ENCODE results near the gene KCNK10.

KCNK10 gene

DNA sequence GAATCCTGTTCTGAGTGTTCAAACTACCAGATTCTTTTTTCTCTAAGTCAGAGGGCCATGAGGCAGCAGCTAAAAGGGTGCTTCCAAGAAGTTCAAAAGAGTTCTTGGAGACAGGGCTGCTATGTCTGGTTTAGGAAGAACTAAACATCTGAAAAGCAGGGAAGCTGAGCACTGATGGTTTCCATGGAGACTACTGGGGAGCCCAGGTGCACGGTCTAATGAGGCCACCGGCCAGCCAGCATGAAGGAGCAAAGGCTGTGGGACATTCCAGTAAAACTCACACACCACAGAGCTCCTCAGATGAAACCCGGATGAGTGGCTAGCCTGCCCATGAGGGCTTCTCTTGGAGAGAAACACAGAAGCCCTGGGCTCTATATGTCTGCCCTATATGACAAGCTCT, 97.3 kb downstream of the KCNK10 start:
- no peak for DNase-seq (ENCODE audit: low spot score)

- DNase-seq (ENCODE audit: low spot score), result no peak
These were observed 104.8 kb downstream of the KCNK10 start for GRCh38 chr14:88218119-88218915.

GRCh38 chr14:88212691-88213090, 110.4 kb downstream of the KCNK10 start:
- no peak for DNase-seq (ENCODE audit: low spot score)

GRCh38 chr14:88210426-88210825, 112.6 kb downstream of the KCNK10 start:
- no peak for DNase-seq (ENCODE audit: low spot score)

DNA sequence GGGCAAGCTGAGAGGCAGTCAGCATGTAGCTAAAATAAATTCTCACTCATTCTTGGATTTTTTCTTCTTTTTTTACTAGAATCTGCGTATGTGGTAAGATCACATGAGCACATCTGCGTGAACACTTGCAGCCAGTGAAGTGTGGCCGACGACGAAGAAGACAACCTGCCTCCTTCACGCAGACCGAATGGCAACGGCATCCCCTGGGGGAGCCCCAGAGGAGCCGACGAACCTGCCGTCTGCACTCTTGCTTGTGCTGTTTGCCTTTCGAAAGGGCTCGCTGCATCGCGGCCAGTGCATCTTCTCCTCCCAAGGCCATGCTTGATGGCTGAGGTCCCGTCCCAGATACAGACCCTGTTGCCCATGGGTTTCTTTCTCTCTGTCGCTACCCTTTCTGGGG, 113.8 kb downstream of the KCNK10 start:
- no peak for DNase-seq (ENCODE audit: low spot score)

DNA sequence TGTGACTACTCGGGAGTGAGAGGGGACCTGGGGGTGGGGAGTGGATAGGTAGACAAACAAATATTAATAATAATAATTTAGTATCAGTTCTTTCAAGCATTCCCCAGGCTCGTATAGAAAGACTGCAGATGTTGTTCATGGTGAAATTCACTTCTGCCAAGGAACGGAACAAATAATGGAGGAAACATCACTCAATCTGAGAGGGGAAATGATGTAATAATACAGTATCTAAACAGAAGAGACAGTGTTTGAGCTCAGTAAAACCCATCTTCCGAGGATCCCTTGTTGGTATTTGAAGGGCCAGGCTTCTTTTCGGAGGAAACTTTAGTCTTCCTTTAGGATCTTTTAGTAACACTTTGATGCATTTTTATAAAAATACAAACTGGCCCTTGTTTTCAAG, 114.2 kb downstream of the KCNK10 start:
- no peak for DNase-seq (ENCODE audit: low spot score)

DNA sequence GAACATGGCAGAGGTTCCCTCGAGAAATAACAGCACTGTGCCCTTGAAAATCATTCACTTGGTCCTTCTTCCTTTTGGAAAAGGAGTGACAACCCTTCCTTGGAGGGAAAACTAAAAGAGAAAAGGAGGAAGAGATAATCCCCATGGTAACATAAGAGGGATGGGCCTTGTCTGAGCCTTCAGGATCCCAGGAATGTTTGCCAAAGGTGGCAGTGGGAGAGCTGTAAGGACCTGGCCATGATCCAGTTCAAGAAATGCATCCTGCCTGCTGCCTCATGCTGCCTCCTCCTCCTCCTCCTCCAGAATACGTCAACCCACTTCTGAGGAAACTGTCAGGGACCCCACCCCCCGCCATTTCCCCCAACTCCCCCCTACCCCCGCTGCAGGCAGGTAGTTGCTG, 118.8 kb downstream of the KCNK10 start:
- no peak for DNase-seq (ENCODE audit: low spot score)

DNA sequence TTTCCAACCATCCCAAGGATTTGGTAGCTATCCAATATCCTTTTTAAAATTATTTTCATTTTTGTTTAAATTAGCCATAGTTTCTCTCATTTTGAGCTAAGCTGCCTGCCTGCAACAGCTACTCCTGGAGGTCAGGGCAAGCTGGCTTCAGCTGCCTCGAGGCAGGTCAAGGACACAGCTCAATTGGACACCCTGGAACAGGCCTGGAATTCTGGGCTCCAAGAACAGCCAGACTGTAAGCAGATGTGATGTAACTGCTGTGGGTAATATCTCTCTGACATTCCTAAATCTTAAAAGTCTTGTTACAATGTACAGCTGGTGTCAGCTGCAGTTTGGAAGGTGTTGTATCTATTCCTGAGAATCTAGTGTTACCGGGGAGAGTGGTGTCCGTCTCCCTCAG, 119.8 kb downstream of the KCNK10 start:
- DNase-seq (ENCODE audit: low spot score), result no peak

GRCh38 chr14:88202286-88202685, 120.8 kb downstream of the KCNK10 start:
- DNase-seq (ENCODE audit: low spot score), result no peak

- no peak for DNase-seq (ENCODE audit: low spot score)
These were observed 121.2 kb downstream of the KCNK10 start for GRCh38 chr14:88201851-88202250.

DNA sequence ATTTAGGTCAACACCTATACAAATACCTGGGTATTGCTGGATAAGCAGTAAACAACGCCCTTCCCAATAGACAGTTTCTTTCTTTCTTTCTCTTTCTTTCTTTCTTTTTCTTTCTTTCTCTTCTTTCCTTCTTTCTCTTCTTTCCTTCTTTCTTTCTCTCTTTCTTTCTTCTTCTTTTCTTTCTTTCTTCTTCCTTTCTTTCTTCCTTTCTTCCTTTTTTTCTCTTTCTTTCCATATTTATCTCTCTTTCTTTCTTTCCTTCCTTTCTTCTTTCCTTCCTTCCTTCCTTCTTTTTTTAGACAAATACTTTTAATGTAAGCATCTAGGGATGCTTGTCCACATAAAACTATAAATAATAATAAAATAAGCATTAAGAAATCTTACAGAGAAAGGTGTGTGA, 123.2 kb downstream of the KCNK10 start:
- no peak for DNase-seq (ENCODE audit: low spot score)

DNA sequence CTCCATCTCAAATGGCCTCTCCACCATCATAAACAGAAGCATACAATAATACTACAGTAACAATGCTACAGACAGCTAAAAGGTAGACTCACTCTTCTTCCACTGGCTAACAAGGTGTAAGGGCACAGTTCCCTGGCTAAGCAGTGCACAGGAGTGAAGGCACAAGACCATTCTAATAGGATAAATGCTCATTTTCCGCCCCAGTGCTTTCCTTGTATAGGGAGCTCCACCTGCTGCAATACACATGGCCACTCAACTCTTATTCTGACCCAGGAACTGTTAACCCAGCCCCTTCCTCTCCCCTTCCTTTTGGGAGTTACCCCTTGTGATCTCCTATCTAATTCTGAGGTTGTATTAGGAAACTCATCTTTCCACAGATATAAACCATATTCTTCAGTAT, 124.6 kb downstream of the KCNK10 start:
- no peak for DNase-seq (ENCODE audit: low spot score)

DNA sequence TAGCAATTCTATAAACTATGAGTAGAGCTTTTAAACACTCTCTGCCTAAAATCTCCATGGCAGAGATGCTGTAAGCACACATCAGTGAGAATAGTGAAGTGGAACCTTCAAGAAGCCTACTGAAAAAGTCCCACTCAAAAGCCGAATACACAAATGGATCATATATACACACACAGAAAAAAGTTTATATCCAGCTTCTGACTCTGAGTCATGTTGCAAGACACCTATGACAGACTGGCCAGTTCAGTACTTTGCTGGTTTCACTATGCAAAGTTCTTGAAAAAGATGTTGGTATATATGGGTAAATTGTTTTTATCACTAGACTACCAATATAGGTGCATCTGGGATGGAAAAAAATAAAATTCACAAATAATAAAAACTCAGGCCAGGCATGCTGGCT, 126.1 kb downstream of the KCNK10 start:
- DNase-seq (ENCODE audit: low spot score), result no peak

DNA sequence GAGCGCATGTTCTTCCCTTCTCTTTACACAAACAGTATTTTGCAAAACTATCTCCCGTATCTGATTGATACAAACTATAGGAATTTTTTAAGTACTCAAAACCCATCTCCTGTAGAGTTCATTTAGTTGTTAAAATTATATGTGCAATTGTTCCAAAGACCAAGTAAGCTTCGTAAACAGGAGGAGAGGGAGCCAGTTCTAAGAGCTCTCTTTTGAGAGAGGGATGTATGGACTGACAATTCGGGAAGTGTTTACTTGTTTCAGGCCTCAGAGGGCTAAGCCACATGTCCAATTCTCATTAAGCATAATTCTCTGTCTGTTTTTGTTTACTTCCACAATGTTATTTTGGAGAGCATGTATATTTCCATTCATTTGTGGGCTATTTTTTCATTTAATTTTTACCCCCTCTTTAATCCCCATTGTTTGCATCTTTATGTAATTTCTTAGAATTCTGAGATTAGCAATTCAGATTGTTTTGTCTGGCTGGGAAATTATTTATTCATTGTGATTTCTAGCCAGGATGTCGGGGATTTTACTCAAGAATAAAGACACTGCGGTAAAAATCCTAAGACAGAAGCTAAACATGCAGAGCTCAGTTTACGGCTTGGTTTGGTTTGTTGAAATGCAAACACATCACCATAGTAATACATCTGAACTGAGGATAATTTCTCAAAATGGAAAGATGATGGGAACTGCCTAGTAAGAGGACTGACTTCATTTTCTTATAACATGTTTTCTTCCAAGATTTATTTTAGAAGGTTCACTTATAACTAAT, 126.8 kb downstream of the KCNK10 start:
- no peak for DNase-seq (ENCODE audit: low spot score)

DNA sequence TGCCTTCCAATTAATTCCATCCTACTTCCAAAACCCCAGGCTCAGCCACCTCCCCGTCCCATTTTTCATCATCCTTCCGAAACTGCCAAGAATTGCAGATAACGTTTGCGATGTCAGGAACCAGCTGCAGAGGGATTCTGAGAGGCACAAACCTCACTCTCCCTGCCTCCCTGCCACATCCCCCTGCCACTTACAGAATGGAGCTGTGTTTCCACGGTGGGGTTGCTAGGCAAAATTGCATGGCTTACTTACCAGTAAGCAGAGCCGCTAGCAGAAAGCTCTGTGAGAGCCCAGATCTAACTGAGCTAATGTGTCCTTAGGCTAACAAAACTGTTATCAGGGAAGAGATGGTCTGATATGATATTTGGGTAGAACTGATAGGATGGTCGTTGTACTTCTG, 127.4 kb downstream of the KCNK10 start:
- DNase-seq (ENCODE audit: low spot score), result peak; percentile 59

- DNase-seq (ENCODE audit: low spot score), result no peak
These were observed 128.5 kb downstream of the KCNK10 start for GRCh38 chr14:88194531-88194930.

DNA sequence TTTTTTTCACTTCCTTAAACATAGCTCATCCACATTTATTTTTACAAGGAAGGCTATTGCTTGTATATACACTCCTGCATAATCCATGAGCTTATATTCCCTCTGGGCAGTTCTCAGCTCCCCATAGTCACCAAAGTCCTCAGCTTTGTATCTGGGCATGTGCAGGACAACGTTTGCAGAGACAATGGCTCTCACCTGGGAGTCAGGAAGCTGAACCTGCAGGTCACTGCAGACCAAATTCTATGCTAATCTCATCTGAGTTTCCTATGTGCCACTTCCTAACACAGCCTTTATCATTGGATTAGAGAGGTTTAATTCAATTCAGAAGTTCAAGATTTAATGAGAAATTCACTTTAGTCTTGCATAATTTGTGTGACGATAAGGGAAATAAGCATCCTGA, 131.5 kb downstream of the KCNK10 start:
- peak; percentile 21 for DNase-seq (ENCODE audit: low spot score)

DNA sequence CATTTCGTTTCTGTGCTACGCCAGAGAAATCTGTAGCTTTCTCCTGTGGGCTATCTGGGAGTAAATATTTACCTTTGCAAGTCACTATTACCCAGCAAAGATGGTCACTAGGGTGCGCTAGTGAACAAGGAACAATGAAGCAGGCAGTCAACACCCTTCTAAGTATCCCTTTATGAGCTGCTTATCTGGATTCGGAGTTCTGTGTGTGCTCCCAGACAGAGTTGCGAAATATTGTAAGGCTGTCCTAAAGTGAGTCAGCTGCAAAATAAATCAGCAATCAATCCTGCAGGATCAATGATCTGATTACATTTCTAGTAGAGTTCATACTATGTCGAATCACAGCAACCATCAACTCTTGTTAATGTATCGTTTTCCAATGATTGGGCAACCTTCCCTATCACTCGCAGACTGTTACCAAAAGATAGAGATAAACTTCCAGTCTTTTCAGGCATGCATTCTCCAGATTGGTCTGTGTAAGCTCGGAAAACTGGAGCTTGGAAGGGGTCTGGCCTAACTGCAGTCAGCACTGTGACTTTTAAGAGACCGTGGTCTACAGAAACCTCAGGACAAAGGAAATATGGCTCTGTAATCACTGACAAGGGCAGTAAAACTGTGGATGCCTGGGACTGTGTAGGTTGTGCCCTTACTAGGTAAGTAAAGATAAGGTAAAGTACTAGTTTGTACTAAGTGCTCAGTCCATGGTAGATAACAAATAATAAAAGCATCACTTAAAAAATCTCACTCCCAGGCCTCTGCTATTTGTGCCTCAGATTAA, 133.5 kb downstream of the KCNK10 start:
- peak; percentile 80 for DNase-seq (ENCODE audit: low spot score)

DNA sequence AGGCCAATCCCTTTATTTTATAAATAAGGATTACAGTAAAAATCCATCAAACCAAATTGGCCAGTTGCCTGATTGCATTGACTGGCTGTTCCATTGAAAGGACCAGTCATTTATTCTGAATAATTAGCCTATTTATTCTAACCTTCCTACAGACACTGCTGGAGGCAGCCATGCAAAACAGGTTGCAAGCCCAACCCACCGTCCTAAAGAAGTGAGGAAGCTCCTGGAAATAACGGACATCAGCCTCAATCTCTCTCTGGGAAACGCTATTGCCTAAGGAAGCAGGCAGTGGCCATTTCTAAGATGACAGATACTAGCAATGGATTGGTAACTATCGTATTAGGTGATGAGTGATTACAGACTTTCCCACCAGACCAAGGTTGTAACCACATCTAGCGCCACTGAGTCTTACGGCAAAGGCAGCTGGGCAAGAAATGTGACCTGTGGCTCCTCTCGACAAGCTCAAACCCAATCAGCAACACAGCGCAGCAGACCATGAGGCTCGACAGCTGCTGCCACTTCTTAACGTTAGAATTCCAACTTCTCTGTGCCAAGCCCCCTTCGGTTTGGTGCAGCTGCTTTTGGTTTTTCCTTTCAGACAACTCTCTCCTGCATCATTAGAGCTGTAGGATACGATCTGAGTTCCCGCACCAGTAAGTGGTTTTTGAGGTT, 134.2 kb downstream of the KCNK10 start:
- no peak for DNase-seq (ENCODE audit: low spot score)

DNA sequence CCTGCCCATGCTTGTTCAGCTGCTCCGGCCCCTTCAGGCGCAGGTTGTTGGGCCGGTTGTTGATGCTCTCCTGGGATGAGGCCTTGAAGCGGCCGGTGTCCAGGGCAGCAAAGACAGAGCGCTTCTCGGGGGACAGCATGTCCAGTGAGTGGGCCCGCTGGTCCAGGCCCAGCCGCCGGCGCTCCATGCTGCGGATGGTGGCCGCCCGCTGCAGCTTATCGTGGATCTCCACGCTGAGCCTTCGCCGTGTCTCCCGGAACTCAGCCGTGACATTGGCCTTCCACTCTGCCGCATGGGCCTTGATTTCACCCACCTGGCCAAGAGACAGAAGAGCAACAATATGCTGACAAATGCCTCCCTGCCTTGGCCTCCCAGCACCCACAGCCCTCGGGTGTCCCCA, 137.2 kb downstream of the KCNK10 start:
- DNase-seq (ENCODE audit: low spot score), result peak; percentile 33

GRCh38 chr14:88184956-88185355, 138.1 kb downstream of the KCNK10 start:
- peak; percentile 10 for DNase-seq (ENCODE audit: low spot score)

DNA sequence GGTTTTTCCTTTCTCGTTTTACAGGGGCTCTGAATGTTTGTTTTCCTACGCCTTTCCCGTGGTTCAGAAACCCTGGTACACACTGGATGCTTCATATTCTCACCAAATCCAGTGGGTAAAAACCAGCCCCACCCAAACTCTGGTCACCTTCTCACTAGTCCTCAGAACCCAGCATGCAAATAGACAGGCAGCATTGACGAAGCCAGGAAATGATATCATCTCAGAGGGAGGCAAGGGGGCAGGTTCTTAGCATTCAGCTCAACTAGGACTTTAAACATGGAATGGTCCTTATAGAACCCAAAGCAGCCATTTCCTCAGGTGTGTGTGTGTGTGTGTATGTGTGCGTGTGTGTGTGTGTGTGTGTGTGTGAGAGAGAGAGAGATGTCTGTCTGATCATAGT, 142.0 kb downstream of the KCNK10 start:
- peak; percentile 18 for DNase-seq (ENCODE audit: low spot score)

Data from ecto neural progenitor cell (in vitro differentiated cells).